H1 (cell line): Measurements from ENCODE around the gene CD59. TPM values are rescaled to one million over a fixed set of nuclear protein-coding genes. Genes with fewer than 3 reads are reported as not detected.

Experiments used
- CTCF ChIA-PET: fragments of 300-600 bp; sonication (Branson Sonifier 250); formaldehyde crosslinking; loops from one replicate; lab custom pipeline; 2021; ENCODE audit not compliant: partially characterized antibody; lab: Charles Lee
- POLR2A ChIA-PET: fragments of 300-600 bp; sonication (Branson Sonifier 250); formaldehyde crosslinking; loops from one replicate; lab custom pipeline; 2021; ENCODE audit warnings: inconsistent platforms; ENCODE audit not compliant: partially characterized antibody; lab: Charles Lee
- DNase-seq, 2 experiments: peaks; one replicate each; pipeline versions ENCODE4 v3.0.0 to v3.0.0-alpha.2; 2010 to 2022; ENCODE audit warnings: low spot score in 2 of 2, low read depth in 1 of 2, mixed read lengths in 1 of 2
- FAIRE-seq: peaks from 2 replicates; lab custom pipeline; 2011; peaks lifted over from hg19 to GRCh38; lab: Jason Lieb, UNC
- H2AFZ ChIP-seq: 2 replicates; pipeline ENCODE4 v1.8.1; 2012; ENCODE audit warnings: low read length, inconsistent platforms
- H2AK5ac ChIP-seq: 2 replicates; pipeline ENCODE4 v1.6.1; 2013; ENCODE audit warnings: low read depth, low read length
- H2BK120ac ChIP-seq: replicated peaks from 2 replicates; pipeline ENCODE3; 2013; ENCODE audit warnings: low read depth, low read length, inconsistent platforms
- H2BK12ac ChIP-seq: 2 replicates; pipeline ENCODE4 v1.6.1; 2013; ENCODE audit warnings: low read depth, low read length
- H2BK15ac ChIP-seq: 2 replicates; pipeline ENCODE4 v1.6.1; 2013; ENCODE audit warnings: low read length
- H2BK20ac ChIP-seq: 2 replicates; pipeline ENCODE4 v1.6.1; 2013; ENCODE audit warnings: low read length
- H2BK5ac ChIP-seq: 2 replicates; pipeline ENCODE4 v1.6.1; 2013; ENCODE audit warnings: low read depth, low read length
- H3K14ac ChIP-seq: 2 replicates; pipeline ENCODE4 v1.6.1; 2013; ENCODE audit warnings: inconsistent platforms; ENCODE audit not compliant: insufficient read length
- H3K18ac ChIP-seq: 2 replicates; pipeline ENCODE4 v1.6.1; 2013; ENCODE audit warnings: low read length; ENCODE audit errors: extremely low read depth
- H3K23ac ChIP-seq: 2 replicates; pipeline ENCODE4 v1.6.1; 2013; ENCODE audit warnings: inconsistent platforms; ENCODE audit not compliant: insufficient read length
- H3K23me2 ChIP-seq: 2 replicates; pipeline ENCODE4 v1.6.1; 2013; ENCODE audit warnings: low read depth, low read length
- H3K27ac ChIP-seq: 2 replicates; pipeline ENCODE4 v1.6.1; 2011; ENCODE audit warnings: low read depth, low read length, inconsistent platforms
- H3K27me3 ChIP-seq, 4 experiments: replicated peaks in 1 of 4; 1 replicate in 1 of 4; 2 replicates in 3 of 4; pipeline versions ENCODE4 v1.6.1 to v1.8.1; 2011 to 2013; ENCODE audit warnings: low read length in 3 of 4, mild to moderate bottlenecking in 3 of 4, inconsistent platforms in 2 of 4, mixed read lengths in 2 of 4, moderate library complexity in 1 of 4; ENCODE audit not compliant: control insufficient read depth in 3 of 4, insufficient read depth in 3 of 4; ENCODE audit errors: extremely low read depth in 1 of 4
- H3K36me3 ChIP-seq, 4 experiments: 2 replicates each; pipeline versions ENCODE4 v1.6.1 to v1.8.1; 2011 to 2013; ENCODE audit warnings: mild to moderate bottlenecking in 4 of 4, low read length in 3 of 4, moderate library complexity in 2 of 4, control low read depth in 1 of 4, inconsistent platforms in 1 of 4; ENCODE audit not compliant: insufficient read depth in 4 of 4, control insufficient read depth in 2 of 4
- H3K4ac ChIP-seq: replicated peaks from 2 replicates; pipeline ENCODE3; 2013; ENCODE audit warnings: low read length, low read depth, mixed read lengths, inconsistent platforms; ENCODE audit not compliant: insufficient read length
- H3K4me1 ChIP-seq, 4 experiments: replicated peaks in 1 of 4; 1 replicate in 1 of 4; 2 replicates in 3 of 4; pipeline versions ENCODE4 v1.6.1 to v1.8.1; 2011 to 2013; ENCODE audit warnings: low read length in 3 of 4, inconsistent platforms in 2 of 4, mixed read lengths in 1 of 4; ENCODE audit not compliant: insufficient read depth in 4 of 4, control insufficient read depth in 3 of 4
- H3K4me2 ChIP-seq, 2 experiments: 2 replicates each; pipeline versions ENCODE4 v1.6.1 to v1.8.1; 2011 to 2013; ENCODE audit warnings: low read depth in 2 of 2, low read length in 2 of 2, control low read depth in 1 of 2, inconsistent platforms in 1 of 2, mild to moderate bottlenecking in 1 of 2; ENCODE audit not compliant: insufficient read depth in 1 of 2
- H3K4me3 ChIP-seq, 4 experiments: fragments of 200-600, 300-600 bp in 1 of 4; sonication (generic), shearing (Covaris generic), sonication (Bioruptor Twin) in 1 of 4; 2 replicates each; pipeline versions ENCODE4 v1.5.1 to v1.8.1; 2011 to 2016; ENCODE audit warnings: low read length in 4 of 4, low read depth in 3 of 4, control low read depth in 2 of 4, inconsistent platforms in 2 of 4, mild to moderate bottlenecking in 2 of 4, mixed read lengths in 1 of 4, moderate library complexity in 1 of 4; ENCODE audit not compliant: insufficient read depth in 2 of 4; ENCODE audit errors: extremely low read depth in 1 of 4
- H3K56ac ChIP-seq: replicated peaks from 2 replicates; pipeline ENCODE3; 2013; ENCODE audit warnings: low read depth, mild to moderate bottlenecking, mixed read lengths, low read length, inconsistent platforms; ENCODE audit not compliant: insufficient read length
- H3K79me1 ChIP-seq: 2 replicates; pipeline ENCODE4 v1.6.1; 2013; ENCODE audit warnings: low read depth, low read length, control low read depth
- H3K79me2 ChIP-seq, 2 experiments: 2 replicates each; pipeline versions ENCODE4 v1.6.1 to v1.8.1; 2012 to 2013; ENCODE audit warnings: low read length in 2 of 2, mild to moderate bottlenecking in 2 of 2, inconsistent platforms in 1 of 2; ENCODE audit not compliant: insufficient read depth in 2 of 2, control insufficient read depth in 1 of 2
- H3K9ac ChIP-seq, 4 experiments: replicated peaks in 1 of 4; 1 replicate in 1 of 4; 2 replicates in 3 of 4; pipeline versions ENCODE4 v1.6.1 to v1.8.1; 2011 to 2013; ENCODE audit warnings: low read depth in 3 of 4, low read length in 3 of 4, control low read depth in 2 of 4, mild to moderate bottlenecking in 2 of 4, moderate library complexity in 2 of 4, inconsistent platforms in 1 of 4; ENCODE audit errors: extremely low read depth in 1 of 4
- H3K9me3 ChIP-seq, 2 experiments: 2 replicates each; pipeline versions ENCODE4 v1.6.1 to v1.8.1; 2012 to 2013; ENCODE audit warnings: mild to moderate bottlenecking in 2 of 2, moderate library complexity in 2 of 2, control low read depth in 1 of 2, inconsistent platforms in 1 of 2, low read depth in 1 of 2, low read length in 1 of 2, mixed read lengths in 1 of 2; ENCODE audit not compliant: insufficient read depth in 2 of 2
- H4K20me1 ChIP-seq, 2 experiments: replicated peaks in 1 of 2; 2 replicates each; pipeline versions ENCODE3 to v1.8.1; 2011 to 2013; ENCODE audit warnings: inconsistent platforms in 2 of 2, low read length in 2 of 2, mild to moderate bottlenecking in 1 of 2; ENCODE audit not compliant: insufficient read depth in 2 of 2, control insufficient read depth in 1 of 2
- H4K5ac ChIP-seq: 2 replicates; pipeline ENCODE4 v1.6.1; 2013; ENCODE audit warnings: low read length, low read depth, mixed read lengths, inconsistent platforms; ENCODE audit not compliant: insufficient read length
- H4K8ac ChIP-seq: 2 replicates; pipeline ENCODE4 v1.8.0; 2013; ENCODE audit warnings: mild to moderate bottlenecking, moderate library complexity, low read length, inconsistent platforms; ENCODE audit not compliant: insufficient read depth; ENCODE audit errors: extremely low read depth
- H4K91ac ChIP-seq: replicated peaks from 2 replicates; pipeline ENCODE3; 2013; ENCODE audit warnings: low read length, mixed read lengths, inconsistent platforms; ENCODE audit not compliant: insufficient read length
- CBX8 ChIP-seq: fragments of 300-800, 300-1000 bp; sonication (generic); IDR thresholded peaks from 2 replicates; pipeline ENCODE4 v1.7.1; 2016; ENCODE audit warnings: low read depth, low read length, borderline replicate concordance
- EP300 ChIP-seq, 2 experiments: IDR thresholded peaks; 1 replicate in 1 of 2; 2 replicates in 1 of 2; pipeline ENCODE4 v1.6.1; 2011 to 2012; ENCODE audit warnings: low read depth in 2 of 2, low read length in 2 of 2, mild to moderate bottlenecking in 2 of 2, borderline replicate concordance in 1 of 2, inconsistent platforms in 1 of 2, moderate library complexity in 1 of 2
- HDAC6 ChIP-seq: IDR thresholded peaks from one replicate; pipeline ENCODE4 v1.7.1; 2012; ENCODE audit warnings: low read depth, mild to moderate bottlenecking, inconsistent platforms, low read length, moderate library complexity
- KDM5A ChIP-seq: fragments of 200-600 bp; IDR thresholded peaks from 2 replicates; pipeline ENCODE4 v1.7.1; 2012; ENCODE audit warnings: mild to moderate bottlenecking, low read length, inconsistent platforms, mixed read lengths
- POLR2A ChIP-seq, 2 experiments: IDR thresholded peaks; 1 replicate in 1 of 2; 2 replicates in 1 of 2; pipeline ENCODE4 v1.6.1; 2011; ENCODE audit warnings: low read depth in 2 of 2, low read length in 2 of 2, mild to moderate bottlenecking in 2 of 2; ENCODE audit errors: control extremely low read depth in 1 of 2
- TEAD4 ChIP-seq: IDR thresholded peaks from 2 replicates; pipeline ENCODE4 v1.6.1; 2012; ENCODE audit warnings: low read depth, low read length, inconsistent platforms, mixed read lengths
- USF2 ChIP-seq: IDR thresholded peaks from 2 replicates; pipeline ENCODE4 v1.6.1; 2011; ENCODE audit warnings: low read length, improper control_type of control experiment
- WGBS, 2 experiments: shearing (Covaris generic) in 1 of 2; methylation state at CpG; one replicate each; pipeline versions ENCODE4 v1.1.6 to v1.1.7; 2013 to 2015; ENCODE audit warnings: low lambda C conversion rate in 2 of 2, mixed read lengths in 2 of 2, inconsistent platforms in 1 of 2, low coverage in 1 of 2, missing lambda C conversion rate in 1 of 2; ENCODE audit not compliant: insufficient replicate concordance in 2 of 2, insufficient coverage in 1 of 2, insufficient read length in 1 of 2; ENCODE audit errors: extremely low coverage in 1 of 2, missing lambda C conversion rate in 1 of 2; 5-methylcytosine and 5-hydroxymethylcytosine counted together
- polyA plus RNA-seq, 7 experiments: library from polyadenylated mRNA; depleted of rRNA in 3 of 7; stranded (reverse) in 5 of 7; unstranded in 2 of 7; fragments of >200 nt in 5 of 7; fragments of 200-250 nt in 2 of 7; gene quantifications; 1 replicate in 5 of 7; 2 replicates in 1 of 7; 4 replicates in 1 of 7; pipeline versions ENCODE4 v1.2.1 to v1.2.3, GENCODE V29; 2011 to 2013; ENCODE audit warnings: missing spikeins in 2 of 7, mixed read lengths in 2 of 7
- total RNA-seq: library from RNA; stranded (reverse); fragmentation: NEBNext Ultra II Directional; extraction: Animal tissue kit (Norgen Biotek cat#: 25700); gene quantifications from 2 replicates; pipeline ENCODE4 v1.2.1, GENCODE V29; 2021
- TF ChIP-seq, protein P1 (sequence below), 3 experiments: IDR thresholded peaks; 1 replicate in 2 of 3; 2 replicates in 1 of 3; pipeline versions ENCODE4 v1.5.1 to v1.6.1; 2011; ENCODE audit warnings: low read length in 3 of 3, mild to moderate bottlenecking in 3 of 3, inconsistent platforms in 2 of 3, low read depth in 1 of 3, moderate library complexity in 1 of 3; ENCODE audit not compliant: insufficient read depth in 1 of 3; ENCODE audit errors: control extremely low read depth in 1 of 3

The CD59 gene
- total and polyA plus RNA-seq, 2 of the 8 experiments (the other 6 are each of a cell fraction or from before 2014, with no cell fraction given): 63.1 to 90.3 TPM

DNA sequence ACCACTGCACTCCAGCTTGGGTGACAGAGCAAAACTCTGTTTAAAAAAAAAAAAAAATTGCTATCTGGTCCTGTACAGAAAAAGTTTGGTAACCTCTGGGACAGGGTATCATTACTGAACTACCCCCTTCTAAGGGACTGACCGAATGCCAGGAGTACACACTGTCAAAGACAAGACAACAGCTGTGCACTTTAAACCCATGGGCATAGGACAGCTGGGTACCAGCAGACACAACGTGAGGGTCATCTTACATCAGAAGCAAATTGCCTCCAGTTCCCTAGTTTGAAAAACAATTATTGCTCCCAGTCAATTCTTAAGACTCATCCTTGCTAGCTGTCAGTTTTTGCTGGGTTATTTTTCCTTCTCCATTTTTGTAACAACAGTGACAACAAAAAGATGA is 17.8 kb downstream of the CD59 start:
- no peaks in the 10 kb centered on the region for H3K27me3 ChIP-seq
- H3K4ac ChIP-seq: no peak overlapping the region
- H3K27ac ChIP-seq: no peak overlapping the region
- peaks cover 1 to 4% of the 10 kb centered on the region in 2 experiments for H4K20me1 ChIP-seq
- H2BK20ac ChIP-seq: no peak overlapping the region
- no peak overlapping the region for H3K56ac ChIP-seq
- peaks cover 0 to 4% of the 10 kb centered on the region in 2 experiments; a peak in 1 of 4 replicates for H3K79me2 ChIP-seq
- H3K14ac ChIP-seq: no peak overlapping the region
- no peak overlapping the region for H2AK5ac ChIP-seq
- H3K23ac ChIP-seq: no peak overlapping the region
- H3K18ac ChIP-seq: no peak overlapping the region
- ChIA-PET CTCF (interaction anchor here (0.7 to 1.6 kb wide), 3 partner anchors 9 to 581 kb away, joined by 3 to 4 read pairs (median 4); no protein-coding TSS in a partner anchor), POLR2A (no interaction called here)
- H2BK5ac ChIP-seq: no peak overlapping the region
- H2BK12ac ChIP-seq: no peak overlapping the region
- H3K9ac ChIP-seq: no peak overlapping the region
- TF ChIP-seq KDM5A (no peak), EP300 (IDR thresholded peaks at IDR 0.05; ENCODE audit: borderline replicate concordance in 1 of 2, low read depth in 2 of 2, low read length in 2 of 2) (no peak), HDAC6 (no peak), POLR2A (IDR thresholded peaks at IDR 0.05; ENCODE audit: control extremely low read depth in 1 of 2, low read depth in 2 of 2, low read length in 2 of 2) (no peak), USF2 (no peak), TEAD4 (no peak), CBX8 (no peak)
- TF ChIP-seq, protein P1, sequence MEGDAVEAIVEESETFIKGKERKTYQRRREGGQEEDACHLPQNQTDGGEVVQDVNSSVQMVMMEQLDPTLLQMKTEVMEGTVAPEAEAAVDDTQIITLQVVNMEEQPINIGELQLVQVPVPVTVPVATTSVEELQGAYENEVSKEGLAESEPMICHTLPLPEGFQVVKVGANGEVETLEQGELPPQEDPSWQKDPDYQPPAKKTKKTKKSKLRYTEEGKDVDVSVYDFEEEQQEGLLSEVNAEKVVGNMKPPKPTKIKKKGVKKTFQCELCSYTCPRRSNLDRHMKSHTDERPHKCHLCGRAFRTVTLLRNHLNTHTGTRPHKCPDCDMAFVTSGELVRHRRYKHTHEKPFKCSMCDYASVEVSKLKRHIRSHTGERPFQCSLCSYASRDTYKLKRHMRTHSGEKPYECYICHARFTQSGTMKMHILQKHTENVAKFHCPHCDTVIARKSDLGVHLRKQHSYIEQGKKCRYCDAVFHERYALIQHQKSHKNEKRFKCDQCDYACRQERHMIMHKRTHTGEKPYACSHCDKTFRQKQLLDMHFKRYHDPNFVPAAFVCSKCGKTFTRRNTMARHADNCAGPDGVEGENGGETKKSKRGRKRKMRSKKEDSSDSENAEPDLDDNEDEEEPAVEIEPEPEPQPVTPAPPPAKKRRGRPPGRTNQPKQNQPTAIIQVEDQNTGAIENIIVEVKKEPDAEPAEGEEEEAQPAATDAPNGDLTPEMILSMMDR (IDR thresholded peaks at IDR 0.05; ENCODE audit: control extremely low read depth in 1 of 3, insufficient read depth in 1 of 3, low read depth in 1 of 3, low read length in 3 of 3): no peak
- no peak overlapping the region for H4K91ac ChIP-seq
- no peak for FAIRE-seq
- DNase-seq: no peak
- H2AFZ ChIP-seq: no peak overlapping the region
- WGBS, 2 experiments: 79% methylated on average over 2 of the region's 2 CpGs; no CpG with 5 or more reads in 1 of the 2 experiments
- H3K79me1 ChIP-seq: peaks cover 8% of the 10 kb centered on the region; the same call in 1 of the 2 replicates
- H3K23me2 ChIP-seq: no peaks in the 10 kb centered on the region
- no peak overlapping the region for H2BK120ac ChIP-seq
- H3K4me2 ChIP-seq: no peak overlapping the region
- H4K5ac ChIP-seq: no peak overlapping the region
- no peak overlapping the region for H4K8ac ChIP-seq
- peaks cover 9 to 42% (median 16%) of the 10 kb centered on the region in 4 experiments; a peak in 7 of 8 replicates for H3K36me3 ChIP-seq
- no peak overlapping the region for H2BK15ac ChIP-seq
- no peaks in the 10 kb centered on the region for H3K4me1 ChIP-seq
- H3K9me3 ChIP-seq: no peaks in the 10 kb centered on the region
- H3K4me3 ChIP-seq: no peak overlapping the region
